GM23248 (cell line): ENCODE measurements around the gene CIB2.

ENCODE experiments used
- EZH2 ChIP-seq: fragments of 200-600 bp; sonication (generic); IDR thresholded peaks from 2 replicates; pipeline ENCODE4 v1.6.1; 2018; ENCODE audit warnings: antibody characterized with exemption, mild to moderate bottlenecking; ENCODE audit not compliant: insufficient read depth, poor library complexity, severe bottlenecking
- EZH2phosphoT487 ChIP-seq: fragments of 200-600 bp; sonication (generic); IDR thresholded peaks from 2 replicates; pipeline ENCODE4 v1.6.1; 2018; ENCODE audit warnings: antibody characterized with exemption, moderate library complexity, mild to moderate bottlenecking, low read depth; ENCODE audit not compliant: insufficient read depth

DNA sequence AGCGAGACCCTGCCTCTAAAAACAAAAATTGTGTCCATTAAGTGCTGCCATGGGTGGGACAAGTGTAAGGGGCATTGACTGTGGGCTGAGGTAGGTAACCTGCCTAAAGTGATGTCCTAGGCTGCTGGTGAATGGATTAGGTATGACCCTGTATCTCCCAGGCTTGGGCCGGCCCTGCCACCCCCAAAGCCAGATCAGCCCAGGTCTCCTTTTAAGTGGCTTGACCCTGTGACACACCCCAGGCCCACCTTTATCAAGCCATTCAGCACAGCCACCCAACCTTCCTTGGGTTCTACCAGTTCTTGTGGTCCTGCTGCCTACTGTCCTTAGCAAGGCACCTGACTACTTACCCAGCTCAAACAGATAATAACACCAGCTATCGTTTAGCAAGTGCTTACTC lies 18.7 kb downstream of the CIB2 start:
- TF ChIP-seq EZH2 (no peak), EZH2phosphoT487 (no peak)
